HUES48 (cell line): ENCODE results near the gene YPEL2.
A peak's percentile ranks its signal among the peaks of the same experiment; 100 is the strongest.

Source experiments
- H3K27ac ChIP-seq: one replicate; pipeline ENCODE4 v1.7.0; 2013; ENCODE audit warnings: low read depth, low read length, inconsistent platforms
- H3K27me3 ChIP-seq: 2 replicates; pipeline ENCODE4 v1.6.1; 2013; ENCODE audit warnings: mild to moderate bottlenecking, low read length; ENCODE audit not compliant: control insufficient read depth, insufficient read depth
- H3K36me3 ChIP-seq: 2 replicates; pipeline ENCODE4 v1.6.1; 2013; ENCODE audit warnings: low read length; ENCODE audit not compliant: control insufficient read depth, insufficient read depth
- H3K4me1 ChIP-seq: 2 replicates; pipeline ENCODE4 v1.6.1; 2013; ENCODE audit warnings: mild to moderate bottlenecking, low read length; ENCODE audit not compliant: control insufficient read depth, insufficient read depth
- H3K4me3 ChIP-seq: 2 replicates; pipeline ENCODE4 v1.5.1; 2013; ENCODE audit warnings: mild to moderate bottlenecking, low read depth, low read length
- H3K9ac ChIP-seq: 2 replicates; pipeline ENCODE4 v1.6.1; 2013; ENCODE audit warnings: mild to moderate bottlenecking, low read depth, low read length, moderate library complexity
- H3K9me3 ChIP-seq: 2 replicates; pipeline ENCODE4 v1.6.1; 2013; ENCODE audit warnings: low read length; ENCODE audit not compliant: control insufficient read depth, insufficient read depth

Gene YPEL2

GRCh38 chr17:59347975-59348391 lies 16.5 kb downstream of the YPEL2 start:
- Histone ChIP-seq H3K4me1 (no peaks in the 10 kb centered on the region), H3K9ac (no peak overlapping the region), H3K4me3 (no peak overlapping the region), H3K9me3 (no peaks in the 10 kb centered on the region), H3K27ac (no peak overlapping the region), H3K27me3 (no peaks in the 10 kb centered on the region), H3K36me3 (no peaks in the 10 kb centered on the region)

DNA sequence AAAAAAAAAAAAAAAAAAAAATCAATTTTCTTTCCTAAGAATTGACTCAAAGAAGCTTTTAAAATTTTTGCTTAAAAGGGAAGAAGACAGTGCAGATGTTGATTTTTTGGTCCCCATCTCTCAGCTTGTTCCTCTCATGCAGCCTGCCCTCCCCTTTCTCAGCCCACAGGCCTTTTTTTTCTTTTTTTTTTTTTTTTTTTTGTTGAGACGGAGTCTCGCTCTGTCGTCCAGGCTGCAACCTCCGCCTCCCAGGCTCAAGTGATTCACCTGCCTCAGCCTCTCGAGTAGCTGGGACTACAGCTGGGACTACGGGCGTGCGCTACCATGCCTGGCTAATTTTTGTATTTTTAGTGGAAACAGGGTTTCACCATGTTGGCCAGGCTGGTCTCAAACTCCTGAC lies 17.7 kb downstream of the YPEL2 start:
- Histone ChIP-seq H3K36me3 (no peaks in the 10 kb centered on the region), H3K9ac (no peak overlapping the region), H3K9me3 (no peaks in the 10 kb centered on the region), H3K4me1 (peaks cover 7% of the 10 kb centered on the region), H3K4me3 (no peak overlapping the region), H3K27me3 (no peaks in the 10 kb centered on the region), H3K27ac (no peak overlapping the region)

GRCh38 chr17:59353106-59353854 lies 21.8 kb downstream of the YPEL2 start:
- Histone ChIP-seq H3K27ac (no peak overlapping the region), H3K4me3 (no peak overlapping the region), H3K9me3 (no peaks in the 10 kb centered on the region), H3K36me3 (no peaks in the 10 kb centered on the region), H3K4me1 (peaks cover 13% of the 10 kb centered on the region), H3K9ac (no peak overlapping the region), H3K27me3 (no peaks in the 10 kb centered on the region)

GRCh38 chr17:59353936-59354755 lies 22.7 kb downstream of the YPEL2 start:
- H3K9me3 ChIP-seq: no peaks in the 10 kb centered on the region
- H3K4me1 ChIP-seq: peaks cover 13% of the 10 kb centered on the region
- H3K27me3 ChIP-seq: no peaks in the 10 kb centered on the region
- H3K36me3 ChIP-seq: no peaks in the 10 kb centered on the region
- no peak overlapping the region for H3K4me3 ChIP-seq
- H3K27ac ChIP-seq: peak overlapping the region; percentile 38
- no peak overlapping the region for H3K9ac ChIP-seq

DNA sequence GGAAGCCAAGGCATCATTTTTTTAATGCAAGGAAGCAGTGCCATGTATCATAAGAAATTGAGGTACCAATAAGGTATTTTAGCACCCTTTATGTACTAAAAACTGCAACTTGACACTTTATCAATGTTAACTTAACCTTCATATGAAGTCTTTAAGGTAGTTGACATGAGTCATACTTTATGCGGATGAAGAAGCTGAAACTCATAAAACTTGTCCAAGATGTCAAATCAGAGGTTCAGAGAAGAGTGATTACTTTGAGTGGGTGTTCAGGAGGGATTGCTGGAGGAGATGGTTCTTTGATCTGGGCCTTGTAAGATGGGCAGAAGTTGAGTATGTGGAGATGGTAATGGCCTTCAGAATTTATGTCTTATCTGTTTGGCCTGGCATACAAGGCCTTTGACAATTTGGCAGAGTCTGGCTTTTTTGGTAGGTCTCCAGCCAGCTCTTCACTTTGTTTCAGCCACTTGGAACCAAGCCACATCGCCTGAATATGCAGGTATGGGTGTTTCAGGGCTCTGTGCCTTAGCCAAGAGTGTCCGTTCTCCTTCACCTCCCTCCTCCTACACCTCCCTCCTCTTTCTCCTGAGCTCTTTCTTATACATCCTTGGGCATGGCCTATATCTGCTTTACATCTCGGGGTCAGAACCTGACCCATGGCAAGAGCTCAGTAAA lies 23.7 kb downstream of the YPEL2 start:
- Histone ChIP-seq H3K27me3 (no peaks in the 10 kb centered on the region), H3K4me1 (peaks cover 13% of the 10 kb centered on the region), H3K27ac (no peak overlapping the region), H3K4me3 (no peak overlapping the region), H3K9me3 (no peaks in the 10 kb centered on the region), H3K36me3 (no peaks in the 10 kb centered on the region), H3K9ac (no peak overlapping the region)

DNA sequence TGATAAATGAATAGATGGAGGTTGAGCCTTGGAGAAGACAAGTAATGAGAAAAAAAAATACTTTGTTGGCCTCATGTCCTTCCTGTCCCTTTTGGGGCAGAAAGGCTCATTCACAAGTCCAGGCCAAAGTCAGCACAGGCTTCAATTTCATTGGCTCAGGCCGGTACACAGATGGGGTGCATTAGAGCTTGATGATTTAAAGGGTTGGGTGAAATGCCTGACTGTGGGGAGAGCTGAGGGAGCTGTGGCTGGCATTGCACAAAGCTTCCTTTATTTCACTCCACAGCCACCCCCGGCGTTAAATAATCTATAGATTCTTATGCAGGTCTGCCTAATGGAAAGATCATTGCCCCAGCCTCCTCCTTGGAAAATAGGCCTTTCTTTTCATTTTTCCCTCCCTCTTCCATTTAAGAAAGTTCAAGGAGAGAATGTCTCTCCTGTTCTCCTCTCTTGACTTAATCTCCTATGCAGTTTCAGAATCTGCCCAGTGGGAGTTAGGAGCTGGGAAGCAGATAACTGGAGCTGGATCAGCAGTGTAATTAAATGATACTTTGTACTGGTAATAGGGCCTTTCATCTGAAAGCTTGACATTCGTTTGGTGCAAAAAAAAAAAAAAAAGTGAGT lies 24.4 kb downstream of the YPEL2 start:
- Histone ChIP-seq H3K27ac (no peak overlapping the region), H3K9me3 (no peaks in the 10 kb centered on the region), H3K4me3 (no peak overlapping the region), H3K27me3 (no peaks in the 10 kb centered on the region), H3K4me1 (peaks cover 13% of the 10 kb centered on the region), H3K36me3 (no peaks in the 10 kb centered on the region), H3K9ac (no peak overlapping the region)

- H3K36me3 ChIP-seq: no peaks in the 10 kb centered on the region
- no peaks in the 10 kb centered on the region for H3K27me3 ChIP-seq
- no peak overlapping the region for H3K9ac ChIP-seq
- peaks cover 13% of the 10 kb centered on the region for H3K4me1 ChIP-seq
- no peak overlapping the region for H3K27ac ChIP-seq
- H3K4me3 ChIP-seq: no peak overlapping the region
- H3K9me3 ChIP-seq: no peaks in the 10 kb centered on the region
These were observed 25.2 kb downstream of the YPEL2 start for GRCh38 chr17:59356543-59357218.

DNA sequence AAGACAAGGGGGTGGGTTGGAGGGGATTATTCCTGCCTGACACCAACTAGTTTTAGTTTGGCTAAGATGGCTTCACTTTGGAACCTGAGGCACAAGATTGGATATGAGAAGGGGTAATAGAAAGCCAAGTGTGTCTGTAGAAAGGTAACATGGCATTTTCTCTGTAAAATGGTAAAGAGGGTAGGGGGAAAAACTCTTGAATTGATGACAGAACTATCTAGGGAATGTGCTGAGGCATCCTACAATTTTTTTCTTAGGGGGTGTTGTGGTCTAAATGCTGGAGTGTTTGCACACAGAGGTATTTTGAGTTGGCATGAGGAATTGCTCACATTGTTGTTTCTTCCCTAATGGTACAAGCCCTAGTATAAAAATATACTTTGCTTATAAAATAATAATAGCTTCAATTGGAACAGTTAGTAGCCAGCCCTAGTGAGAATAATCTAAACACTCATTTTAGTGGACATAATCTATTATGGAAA lies 25.8 kb downstream of the YPEL2 start:
- Histone ChIP-seq H3K4me3 (no peak overlapping the region), H3K36me3 (no peaks in the 10 kb centered on the region), H3K9ac (no peak overlapping the region), H3K27ac (no peak overlapping the region), H3K4me1 (peaks cover 14% of the 10 kb centered on the region), H3K9me3 (no peaks in the 10 kb centered on the region), H3K27me3 (no peaks in the 10 kb centered on the region)

- no peaks in the 10 kb centered on the region for H3K27me3 ChIP-seq
- H3K4me1 ChIP-seq: peaks cover 20% of the 10 kb centered on the region
- no peaks in the 10 kb centered on the region for H3K36me3 ChIP-seq
- no peak overlapping the region for H3K27ac ChIP-seq
- H3K4me3 ChIP-seq: no peak overlapping the region
- H3K9me3 ChIP-seq: no peaks in the 10 kb centered on the region
- no peak overlapping the region for H3K9ac ChIP-seq
These were observed 26.5 kb downstream of the YPEL2 start for GRCh38 chr17:59357929-59358328.

- no peak overlapping the region for H3K9ac ChIP-seq
- H3K27ac ChIP-seq: no peak overlapping the region
- peaks cover 21% of the 10 kb centered on the region for H3K4me1 ChIP-seq
- no peaks in the 10 kb centered on the region for H3K27me3 ChIP-seq
- no peaks in the 10 kb centered on the region for H3K36me3 ChIP-seq
- no peaks in the 10 kb centered on the region for H3K9me3 ChIP-seq
- no peak overlapping the region for H3K4me3 ChIP-seq
These were observed 29.9 kb downstream of the YPEL2 start for GRCh38 chr17:59361386-59361785.
